OCI-LY3 (cell line): ENCODE results near the gene FAM184B.

Experiments used
- CTCF ChIP-seq: fragments of 200-600, 300-600 bp; sonication (generic); IDR thresholded peaks from 2 replicates; pipeline ENCODE4 v1.5.1; 2014; ENCODE audit warnings: antibody characterized with exemption, low read length, low read depth
- EZH2phosphoT487 ChIP-seq: fragments of 200-600 bp; shearing (Covaris generic); IDR thresholded peaks from 2 replicates; pipeline ENCODE4 v1.6.1; 2018; ENCODE audit warnings: antibody characterized with exemption, mixed run types, low read depth

- no peak for TF ChIP-seq CTCF
- TF ChIP-seq EZH2phosphoT487 = no peak
Measured at GRCh38 chr4:17781300-17782287, at the start of gene FAM184B.
